ENCODE data around the gene CNTRL. TPM values are rescaled to one million over a fixed set of nuclear protein-coding genes. Genes with fewer than 3 reads are reported as not detected.

Gene CNTRL
- total and polyA plus RNA-seq, 12 donors = 2.5 to 7.5 (median 4.2) TPM

DNA sequence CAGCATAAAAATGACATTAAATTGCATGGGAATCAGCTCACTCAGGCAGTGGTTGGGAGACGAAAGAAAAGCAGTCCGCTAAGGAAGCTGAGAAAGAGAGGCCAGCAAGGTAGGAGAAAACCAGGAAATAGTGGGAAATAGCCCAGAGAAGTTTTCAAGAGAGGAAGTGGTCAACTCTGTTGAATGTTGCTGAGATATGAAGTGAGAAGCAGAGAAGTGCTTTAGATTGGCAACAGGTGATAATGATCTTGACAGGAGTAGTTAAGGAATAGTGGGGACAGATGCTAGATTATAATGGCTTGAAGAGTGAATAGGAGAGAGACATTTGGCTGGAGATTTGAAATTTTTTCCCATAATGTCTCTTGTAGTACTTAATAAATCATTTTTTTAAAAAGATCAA, 30.8 kb downstream of the CNTRL start:
- Histone ChIP-seq H3K27ac (no peak overlapping the region), H3K9me3 (peaks cover 0 to 14% (median 0%) of the 10 kb centered on the region in 11 donors), H3K4me3 (no peak overlapping the region), H3K36me3 (no peaks in the 10 kb centered on the region), H3K27me3 (no peaks in the 10 kb centered on the region), H3K4me1 (peaks cover 0 to 29% (median 0%) of the 10 kb centered on the region in 9 donors)
- ATAC-seq (no peak), DNase-seq (no peak)
- intact Hi-C loops (cut with DNase I) = no loop called here
- 79 to 82% methylated on average over 2 of the region's 2 CpGs for WGBS, 2 donors
- TF ChIP-seq, protein P1, sequence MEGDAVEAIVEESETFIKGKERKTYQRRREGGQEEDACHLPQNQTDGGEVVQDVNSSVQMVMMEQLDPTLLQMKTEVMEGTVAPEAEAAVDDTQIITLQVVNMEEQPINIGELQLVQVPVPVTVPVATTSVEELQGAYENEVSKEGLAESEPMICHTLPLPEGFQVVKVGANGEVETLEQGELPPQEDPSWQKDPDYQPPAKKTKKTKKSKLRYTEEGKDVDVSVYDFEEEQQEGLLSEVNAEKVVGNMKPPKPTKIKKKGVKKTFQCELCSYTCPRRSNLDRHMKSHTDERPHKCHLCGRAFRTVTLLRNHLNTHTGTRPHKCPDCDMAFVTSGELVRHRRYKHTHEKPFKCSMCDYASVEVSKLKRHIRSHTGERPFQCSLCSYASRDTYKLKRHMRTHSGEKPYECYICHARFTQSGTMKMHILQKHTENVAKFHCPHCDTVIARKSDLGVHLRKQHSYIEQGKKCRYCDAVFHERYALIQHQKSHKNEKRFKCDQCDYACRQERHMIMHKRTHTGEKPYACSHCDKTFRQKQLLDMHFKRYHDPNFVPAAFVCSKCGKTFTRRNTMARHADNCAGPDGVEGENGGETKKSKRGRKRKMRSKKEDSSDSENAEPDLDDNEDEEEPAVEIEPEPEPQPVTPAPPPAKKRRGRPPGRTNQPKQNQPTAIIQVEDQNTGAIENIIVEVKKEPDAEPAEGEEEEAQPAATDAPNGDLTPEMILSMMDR (IDR thresholded peaks at IDR 0.05) = no peak

DNA sequence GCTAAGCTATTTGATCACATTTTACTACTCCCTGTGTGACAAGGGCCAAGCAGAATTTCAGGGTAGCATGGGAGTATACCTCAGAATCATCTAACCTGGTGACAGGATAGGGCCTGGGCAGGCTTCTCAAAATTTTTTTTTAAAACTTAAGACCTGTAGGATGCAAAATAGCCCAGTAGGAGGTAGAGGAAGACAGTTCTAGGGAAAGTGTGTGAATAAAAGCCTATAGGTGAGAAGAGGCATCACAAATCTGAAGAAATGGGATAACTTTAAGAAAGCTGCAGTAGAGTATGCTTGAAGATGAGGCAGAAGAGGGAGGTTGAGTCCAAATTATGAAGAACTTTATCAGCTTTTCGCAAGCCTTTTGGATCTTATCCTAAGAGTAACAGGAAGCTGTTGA, 32.3 kb downstream of the CNTRL start:
- Histone ChIP-seq H3K36me3 (peaks cover 0 to 5% (median 0%) of the 10 kb centered on the region in 9 donors), H3K9me3 (peaks cover 0 to 14% (median 0%) of the 10 kb centered on the region in 11 donors), H3K27ac (no peak overlapping the region), H3K4me3 (no peak overlapping the region), H3K4me1 (peaks cover 0 to 29% (median 0%) of the 10 kb centered on the region in 9 donors), H3K27me3 (no peaks in the 10 kb centered on the region)
- ATAC-seq (no peak), DNase-seq (no peak)
- intact Hi-C loops (cut with DNase I) = no loop called here
- TF ChIP-seq, protein P1 (IDR thresholded peaks at IDR 0.05) = no peak
- 62 to 71% methylated on average over 1 of the region's 1 CpG for WGBS, 2 donors

- WGBS, 2 donors = 87 to 89% methylated on average over 1 of the region's 1 CpG
- TF ChIP-seq, protein P1 (IDR thresholded peaks at IDR 0.05) = no peak
Observed at GRCh38 chr9:121107881-121108280, 33.1 kb downstream of the CNTRL start.

GRCh38 chr9:121115466-121115865, 40.7 kb downstream of the CNTRL start:
- no peak overlapping the region for H3K4me3 ChIP-seq
- intact Hi-C loops (cut with DNase I) = no loop called here
- DNase-seq (no peak), ATAC-seq (no peak)
- H3K4me1 ChIP-seq = peaks cover 0 to 3% (median 0%) of the 10 kb centered on the region in 9 donors
- no peaks in the 10 kb centered on the region for H3K9me3 ChIP-seq
- H3K36me3 ChIP-seq = peaks cover 0 to 19% (median 0%) of the 10 kb centered on the region in 9 donors
- no peak overlapping the region for H3K27ac ChIP-seq
- TF ChIP-seq, protein P1 (IDR thresholded peaks at IDR 0.05) = no peak
- WGBS, 2 donors = 95 to 98% methylated on average over 1 of the region's 1 CpG
- H3K27me3 ChIP-seq = no peaks in the 10 kb centered on the region

More at GRCh38 chr9:121107881-121108280, 33.1 kb downstream of the CNTRL start:
- Histone ChIP-seq H3K27ac (no peak overlapping the region), H3K9me3 (peaks cover 0 to 7% (median 0%) of the 10 kb centered on the region in 11 donors), H3K36me3 (peaks cover 0 to 5% (median 0%) of the 10 kb centered on the region in 9 donors), H3K4me3 (no peak overlapping the region), H3K4me1 (peaks cover 0 to 29% (median 0%) of the 10 kb centered on the region in 9 donors), H3K27me3 (no peaks in the 10 kb centered on the region)
- ATAC-seq (no peak), DNase-seq (no peak)
- intact Hi-C loops (cut with DNase I) = no loop called here

All from heart right ventricle (tissue), 16 donors.